Panc1 (cell line): ENCODE measurements around the gene MXRA5.

Experiments used
- CTCF ChIP-seq: fragments of 450-650 bp; IDR thresholded peaks from 2 replicates; pipeline ENCODE4 v1.5.1; 2017; ENCODE audit warnings: mild to moderate bottlenecking
- POLR2AphosphoS5 ChIP-seq: IDR thresholded peaks from 2 replicates; pipeline ENCODE4 v1.6.1; 2012; ENCODE audit warnings: mild to moderate bottlenecking, low read depth, low read length, moderate library complexity
- TCF7L2 ChIP-seq: IDR thresholded peaks from 2 replicates; pipeline ENCODE4 v1.6.1; 2011; ENCODE audit warnings: mild to moderate bottlenecking, low read depth, low read length, inconsistent platforms

GRCh38 chrX:3262901-3263300, 83.6 kb downstream of the MXRA5 start:
- TF ChIP-seq TCF7L2 (no peak), CTCF (no peak), POLR2AphosphoS5 (no peak)
